AG09309 (cell line): ENCODE measurements around the gene ARHGAP25.

Source experiments
- DNase-seq: peaks from one replicate; pipeline ENCODE4 v3.0.0-alpha.2; 2010; ENCODE audit warnings: low read depth
- H3K4me3 ChIP-seq: 2 replicates; pipeline ENCODE4 v1.5.1; 2011; ENCODE audit warnings: mild to moderate bottlenecking, low read depth, low read length, moderate library complexity; ENCODE audit not compliant: control insufficient read depth
- CTCF ChIP-seq: IDR thresholded peaks from 2 replicates; pipeline ENCODE4 v1.5.1; 2011; ENCODE audit warnings: mild to moderate bottlenecking, low read depth, low read length, inconsistent platforms; ENCODE audit not compliant: insufficient read depth, control insufficient read depth; ENCODE audit errors: missing control alignments

ARHGAP25 gene

GRCh38 chr2:68764806-68765311, 30.2 kb downstream of the ARHGAP25 start:
- no peak for DNase-seq
- no peak for TF ChIP-seq CTCF
- H3K4me3 ChIP-seq, result no peak overlapping the region

- DNase-seq, result no peak
- H3K4me3 ChIP-seq, result no peak overlapping the region
- no peak for TF ChIP-seq CTCF
These were observed 31.2 kb downstream of the ARHGAP25 start for GRCh38 chr2:68765739-68766375.

GRCh38 chr2:68766376-68766845, 31.8 kb downstream of the ARHGAP25 start:
- H3K4me3 ChIP-seq, result no peak overlapping the region
- no peak for DNase-seq
- TF ChIP-seq CTCF, result no peak

- H3K4me3 ChIP-seq, result no peak overlapping the region
- no peak for DNase-seq
- TF ChIP-seq CTCF, result no peak
These were observed 32.7 kb downstream of the ARHGAP25 start for GRCh38 chr2:68767031-68767961.

GRCh38 chr2:68767996-68768395, 33.4 kb downstream of the ARHGAP25 start:
- no peak for TF ChIP-seq CTCF

GRCh38 chr2:68768461-68768860, 33.9 kb downstream of the ARHGAP25 start:
- H3K4me3 ChIP-seq, result no peak overlapping the region
- DNase-seq, result no peak
- TF ChIP-seq CTCF, result no peak

More at GRCh38 chr2:68767996-68768395, 33.4 kb downstream of the ARHGAP25 start:
- DNase-seq, result no peak
- H3K4me3 ChIP-seq, result no peak overlapping the region
